Umbilical cord (tissue), 2 donors: ENCODE results near the gene GPRIN1. TPM values are rescaled to one million over a fixed set of nuclear protein-coding genes. Genes with fewer than 3 reads are reported as not detected.
A peak's percentile ranks its signal among the peaks of the same experiment; 100 is the strongest.

ENCODE experiments used
- DNase-seq: peaks from one replicate; pipeline ENCODE4 v3.0.0-alpha.2; 2015; ENCODE audit warnings: low spot score
- total RNA-seq: library from RNA; depleted of rRNA; stranded (reverse); fragments of >200 nt; gene quantifications from one replicate; pipeline ENCODE4 v1.2.3, GENCODE V29; 2014; ENCODE audit warnings: low replicate concordance; ENCODE audit not compliant: insufficient read depth

The GPRIN1 gene
- 0.72 TPM for total RNA-seq

GRCh38 chr5:176609724-176610434 lies at the start of gene GPRIN1:
TSS of gene GPRIN1 (minus strand) at chr5:176610156. CDS start at chr5:176599834, 10,322 bp downstream.
- peak; percentile 57 for DNase-seq

DNA sequence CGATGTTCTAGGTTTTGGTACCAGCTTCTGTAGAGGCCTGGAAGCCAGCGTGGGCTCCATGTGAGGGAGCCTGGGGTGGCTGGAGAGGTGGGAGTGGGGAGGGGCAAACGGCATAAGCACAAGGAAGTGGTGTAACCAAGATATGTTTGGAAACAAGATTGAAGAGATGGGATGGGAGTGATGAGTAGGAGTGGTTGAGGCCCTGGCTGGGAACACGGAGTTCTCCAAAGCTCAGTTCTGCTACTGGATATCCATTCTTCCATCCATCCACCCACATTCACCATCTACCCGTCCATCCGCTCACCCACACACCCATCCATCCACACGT lies 49.5 kb upstream of the GPRIN1 start:
- no peak for DNase-seq

DNA sequence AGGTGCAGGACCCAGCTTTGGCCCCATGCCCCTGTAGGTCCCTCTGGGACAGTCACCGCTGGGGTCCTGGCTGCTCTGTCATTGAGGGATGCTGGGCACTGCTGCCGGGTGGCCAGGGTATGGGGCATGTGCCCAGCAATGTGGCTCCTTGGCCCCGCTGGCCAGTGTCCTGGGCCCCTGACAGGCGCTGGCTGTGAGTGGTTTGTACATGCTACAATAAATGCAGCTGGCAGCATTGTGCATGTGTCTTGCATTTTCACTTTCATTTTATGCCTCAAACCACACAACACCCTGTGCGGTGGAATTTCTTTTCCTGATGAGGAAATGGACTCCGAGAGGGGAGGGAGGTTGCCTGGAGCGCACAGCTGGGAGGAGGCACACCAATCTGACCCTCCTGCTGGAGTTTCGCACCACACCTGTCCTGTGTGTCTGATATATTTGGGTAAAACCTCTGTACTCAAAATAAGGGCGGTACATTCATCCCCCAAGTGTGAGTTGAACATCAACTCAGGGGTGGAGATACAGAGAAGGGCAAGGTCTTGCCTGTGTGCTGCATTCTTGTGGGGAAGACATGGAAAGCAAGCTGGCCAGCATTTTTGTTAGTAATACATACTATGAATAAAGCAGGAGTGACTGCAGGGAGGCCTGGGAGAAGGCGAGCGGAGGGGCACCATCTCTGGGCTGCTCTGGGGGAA lies 49.0 kb upstream of the GPRIN1 start:
- no peak for DNase-seq

- peak; percentile 55 for DNase-seq
These were observed 48.1 kb upstream of the GPRIN1 start for GRCh38 chr5:176658007-176658599.

DNA sequence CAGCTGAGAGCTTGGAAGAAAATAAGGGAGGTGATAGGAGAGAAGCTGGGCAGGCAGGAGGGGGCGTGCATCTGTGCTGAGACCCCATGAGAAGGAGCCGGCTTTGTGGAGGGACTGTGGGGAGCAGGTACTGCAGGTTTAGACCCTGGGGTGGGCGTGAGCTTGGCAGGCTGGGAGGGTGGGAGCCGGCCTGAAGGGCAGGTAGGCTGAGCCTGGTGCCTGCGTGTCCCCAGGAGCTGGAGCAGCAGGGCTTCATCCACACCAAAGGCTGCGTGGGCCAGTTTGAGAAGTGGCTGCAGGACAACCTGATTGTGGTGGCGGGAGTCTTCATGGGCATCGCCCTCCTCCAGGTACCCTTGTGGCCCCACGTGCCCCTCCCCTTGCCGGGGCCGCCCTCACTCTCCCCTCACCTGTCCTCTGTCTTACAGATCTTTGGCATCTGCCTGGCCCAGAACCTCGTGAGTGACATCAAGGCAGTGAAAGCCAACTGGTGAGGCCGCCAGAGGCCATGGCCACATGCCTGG lies 46.6 kb upstream of the GPRIN1 start:
- DNase-seq: no peak

DNA sequence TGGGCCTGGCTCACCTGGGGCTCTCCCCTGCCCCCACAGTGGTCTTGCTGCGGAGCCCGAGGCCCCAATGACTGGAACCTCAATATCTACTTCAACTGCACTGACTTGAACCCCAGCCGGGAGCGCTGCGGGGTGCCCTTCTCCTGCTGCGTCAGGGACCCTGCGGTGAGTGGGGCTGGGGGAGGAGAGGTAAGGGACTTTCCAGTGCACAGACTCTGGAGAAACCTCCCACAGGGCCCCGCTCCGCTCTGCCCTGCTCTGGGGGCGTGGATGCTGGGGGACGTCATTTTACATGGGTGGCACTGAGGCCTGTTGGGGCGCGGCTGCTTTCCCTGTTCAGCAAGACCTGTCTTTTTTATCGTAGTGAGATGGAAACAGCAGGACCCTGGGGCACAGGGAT lies 44.9 kb upstream of the GPRIN1 start:
- DNase-seq: peak; percentile 41

GRCh38 chr5:176653401-176654385 lies 43.7 kb upstream of the GPRIN1 start:
- no peak for DNase-seq

DNA sequence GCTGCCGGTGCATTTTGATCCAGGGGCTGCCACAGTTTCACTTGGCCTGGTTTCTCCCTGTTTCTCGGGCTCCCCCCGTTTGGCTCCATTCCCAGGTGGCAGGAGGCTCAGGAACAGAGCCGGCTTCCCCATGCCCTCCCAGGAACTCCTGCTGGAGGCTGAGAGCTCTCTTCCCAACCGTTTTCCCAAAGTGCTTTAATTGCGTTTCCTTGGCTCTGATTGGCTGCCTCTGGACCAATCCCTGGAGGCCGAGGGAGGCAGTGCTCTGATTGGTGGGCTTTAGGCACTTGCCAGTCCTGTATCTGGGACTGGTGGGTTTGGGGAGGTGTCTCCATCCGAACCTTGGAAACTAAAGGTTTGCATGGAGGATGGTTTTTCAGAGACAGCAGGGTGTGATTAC lies 42.2 kb upstream of the GPRIN1 start:
- DNase-seq: no peak

DNA sequence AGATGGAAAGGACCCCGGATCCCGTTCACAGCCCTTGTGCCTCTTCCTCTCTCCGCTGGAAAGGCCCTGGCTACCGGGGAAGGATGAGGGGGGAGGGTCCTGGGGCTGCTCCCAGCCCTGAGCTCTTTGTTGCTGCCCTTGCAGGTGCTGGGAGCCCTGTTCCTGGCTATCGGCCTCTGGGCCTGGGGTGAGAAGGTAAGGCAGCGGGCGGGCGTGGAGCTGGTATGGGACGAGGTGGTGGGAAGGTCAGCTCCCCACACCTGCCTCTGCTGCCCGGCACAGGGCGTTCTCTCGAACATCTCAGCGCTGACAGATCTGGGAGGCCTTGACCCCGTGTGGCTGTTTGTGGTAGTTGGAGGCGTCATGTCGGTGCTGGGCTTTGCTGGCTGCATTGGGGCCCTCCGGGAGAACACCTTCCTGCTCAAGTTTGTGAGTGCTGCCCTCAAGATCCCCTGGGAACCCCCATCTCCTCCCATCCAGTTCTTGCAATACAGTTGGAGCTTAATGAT lies 41.6 kb upstream of the GPRIN1 start:
- no peak for DNase-seq

GRCh38 chr5:176650354-176650884 lies 40.5 kb upstream of the GPRIN1 start:
- no peak for DNase-seq

GRCh38 chr5:176648474-176649194 lies 38.7 kb upstream of the GPRIN1 start:
- no peak for DNase-seq

GRCh38 chr5:176647843-176648473 lies 38.0 kb upstream of the GPRIN1 start:
- DNase-seq: no peak

GRCh38 chr5:176647030-176647842 lies 37.3 kb upstream of the GPRIN1 start, which contains the start of gene TSPAN17:
TSS of gene TSPAN17 (plus strand) at chr5:176647484. CDS start at chr5:176647616, 132 bp downstream.
- peak; percentile 100 for DNase-seq

DNA sequence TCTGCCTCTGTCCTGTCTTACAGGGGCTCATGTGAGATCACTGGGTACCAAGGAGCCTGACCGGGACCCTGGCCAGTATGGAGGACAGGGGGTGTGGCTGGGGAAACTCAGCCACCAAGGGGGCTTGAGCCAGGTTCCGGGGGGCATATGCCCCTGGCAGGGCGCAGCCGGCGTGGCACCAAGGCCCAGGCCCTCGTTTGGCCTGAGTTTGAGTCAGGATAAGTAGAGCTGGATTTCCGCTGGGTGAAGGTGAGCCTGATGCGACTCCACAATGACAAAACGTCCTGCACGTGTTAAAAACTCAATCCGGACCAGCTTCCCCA lies 36.7 kb upstream of the GPRIN1 start:
- DNase-seq: no peak

- no peak for DNase-seq
These were observed 36.2 kb upstream of the GPRIN1 start for GRCh38 chr5:176646049-176646706.

GRCh38 chr5:176644878-176645670 lies 35.1 kb upstream of the GPRIN1 start:
- DNase-seq: no peak

DNA sequence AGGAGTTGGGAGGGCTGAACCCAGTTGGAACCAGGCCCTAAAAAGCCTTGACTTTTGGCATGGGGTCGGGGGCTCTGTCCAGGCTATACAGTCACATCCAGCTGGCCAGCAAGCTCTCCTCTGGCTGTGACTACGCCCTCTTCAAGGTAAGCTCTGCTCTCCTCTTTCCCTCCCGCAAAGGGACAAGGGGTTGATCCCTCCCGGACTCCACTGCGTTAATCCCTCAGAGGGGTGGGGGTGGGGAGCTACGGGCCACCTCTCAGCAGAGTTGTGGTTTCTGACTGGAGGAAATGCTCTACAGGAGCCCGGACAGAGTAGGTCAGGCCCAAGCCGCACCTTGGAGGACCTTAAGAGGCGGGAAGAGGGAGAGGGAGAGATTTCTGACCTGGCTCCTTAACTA lies 34.3 kb upstream of the GPRIN1 start:
- DNase-seq: no peak
